Islet precursor cell (in vitro differentiated cells): ENCODE measurements around the gene PCSK1.

ENCODE experiments used
- DNase-seq: peaks from one replicate; pipeline ENCODE4 v3.0.0-alpha.2; 2018

PCSK1 gene

GRCh38 chr5:96433066-96433447, at the start of gene PCSK1:
PCSK1 (minus strand) TSS chr5:96433248; CDS start chr5:96433042, 206 bp downstream.
- DNase-seq = peak; percentile 57

GRCh38 chr5:96481867-96482266, 48.8 kb upstream of the PCSK1 start:
- no peak for DNase-seq

- DNase-seq = no peak
These were observed 48.1 kb upstream of the PCSK1 start for GRCh38 chr5:96481009-96481786.

- DNase-seq = no peak
These were observed 45.9 kb upstream of the PCSK1 start for GRCh38 chr5:96478983-96479382.

GRCh38 chr5:96476654-96477053, 43.6 kb upstream of the PCSK1 start:
- no peak for DNase-seq

GRCh38 chr5:96474073-96474472, 41.0 kb upstream of the PCSK1 start:
- DNase-seq = no peak

GRCh38 chr5:96473155-96473554, 40.1 kb upstream of the PCSK1 start:
- DNase-seq = no peak

GRCh38 chr5:96470785-96471184, 37.7 kb upstream of the PCSK1 start:
- DNase-seq = no peak

GRCh38 chr5:96468956-96469355, 35.9 kb upstream of the PCSK1 start:
- DNase-seq = no peak

- DNase-seq = no peak
These were observed 30.0 kb upstream of the PCSK1 start for GRCh38 chr5:96463091-96463490.

- no peak for DNase-seq
These were observed 26.5 kb upstream of the PCSK1 start for GRCh38 chr5:96459313-96460121.

- DNase-seq = no peak
These were observed 25.1 kb upstream of the PCSK1 start for GRCh38 chr5:96458176-96458575.

- no peak for DNase-seq
These were observed 22.7 kb upstream of the PCSK1 start for GRCh38 chr5:96455789-96456188.

GRCh38 chr5:96453394-96453793, 20.3 kb upstream of the PCSK1 start:
- DNase-seq = no peak

- no peak for DNase-seq
These were observed 14.9 kb upstream of the PCSK1 start for GRCh38 chr5:96447949-96448348.

- no peak for DNase-seq
These were observed 7.1 kb upstream of the PCSK1 start for GRCh38 chr5:96440185-96440538.

GRCh38 chr5:96439477-96440184, 6.6 kb upstream of the PCSK1 start:
- no peak for DNase-seq

- DNase-seq = peak; percentile 91
These were observed 1.2 kb upstream of the PCSK1 start for GRCh38 chr5:96434201-96434645.

- DNase-seq = peak; percentile 57
These were observed 607 bp downstream of the PCSK1 start for GRCh38 chr5:96432216-96433065.

- peak; percentile 59 for DNase-seq
These were observed 1.5 kb downstream of the PCSK1 start for GRCh38 chr5:96431376-96432187.

- no peak for DNase-seq
These were observed 5.2 kb downstream of the PCSK1 start for GRCh38 chr5:96427824-96428223.

- DNase-seq = no peak
These were observed 6.2 kb downstream of the PCSK1 start for GRCh38 chr5:96426831-96427230.
